AG10803 (cell line): ENCODE data around the gene C7.
"Not testable (repeated sequence)": the region's sequence is repeated elsewhere in the genome, so short reads cannot be mapped to it uniquely, and the experiment has no call there.

ENCODE experiments used
- DNase-seq: peaks from one replicate; pipeline ENCODE4 v3.0.0; 2010; ENCODE audit warnings: low read depth
- H3K4me3 ChIP-seq: 2 replicates; pipeline ENCODE4 v1.5.1; 2011; ENCODE audit warnings: mild to moderate bottlenecking, low read length, control low read depth
- CTCF ChIP-seq: conservative IDR thresholded peaks from 2 replicates; pipeline ENCODE4 v1.5.1; 2011; ENCODE audit warnings: mild to moderate bottlenecking, low read length, control low read depth, inconsistent platforms

The C7 gene

GRCh38 chr5:41004931-41005330 is 95.6 kb downstream of the C7 start:
- TF ChIP-seq CTCF: no peak
- DNase-seq: no peak
- H3K4me3 ChIP-seq: no peak overlapping the region

- DNase-seq: no peak
- TF ChIP-seq CTCF: no peak
- H3K4me3 ChIP-seq: no peak overlapping the region
Observed at GRCh38 chr5:41009232-41009631, 99.9 kb downstream of the C7 start.

- DNase-seq: no peak
- no peak overlapping the region for H3K4me3 ChIP-seq
- TF ChIP-seq CTCF: no peak
Observed at GRCh38 chr5:41010572-41010971, 101.3 kb downstream of the C7 start.

- H3K4me3 ChIP-seq: no peak overlapping the region
- no peak for TF ChIP-seq CTCF
- DNase-seq: no peak
Observed at GRCh38 chr5:41012318-41012717, 103.0 kb downstream of the C7 start.

GRCh38 chr5:41022600-41022999 is 113.3 kb downstream of the C7 start:
- not testable (repeated sequence) for H3K4me3 ChIP-seq, DNase-seq
